Measurements from ENCODE around the gene PRPSAP1.
"Not testable (repeated sequence)": the region's sequence is repeated elsewhere in the genome, so short reads cannot be mapped to it uniquely, and the experiment has no call there.

PRPSAP1 gene

DNA sequence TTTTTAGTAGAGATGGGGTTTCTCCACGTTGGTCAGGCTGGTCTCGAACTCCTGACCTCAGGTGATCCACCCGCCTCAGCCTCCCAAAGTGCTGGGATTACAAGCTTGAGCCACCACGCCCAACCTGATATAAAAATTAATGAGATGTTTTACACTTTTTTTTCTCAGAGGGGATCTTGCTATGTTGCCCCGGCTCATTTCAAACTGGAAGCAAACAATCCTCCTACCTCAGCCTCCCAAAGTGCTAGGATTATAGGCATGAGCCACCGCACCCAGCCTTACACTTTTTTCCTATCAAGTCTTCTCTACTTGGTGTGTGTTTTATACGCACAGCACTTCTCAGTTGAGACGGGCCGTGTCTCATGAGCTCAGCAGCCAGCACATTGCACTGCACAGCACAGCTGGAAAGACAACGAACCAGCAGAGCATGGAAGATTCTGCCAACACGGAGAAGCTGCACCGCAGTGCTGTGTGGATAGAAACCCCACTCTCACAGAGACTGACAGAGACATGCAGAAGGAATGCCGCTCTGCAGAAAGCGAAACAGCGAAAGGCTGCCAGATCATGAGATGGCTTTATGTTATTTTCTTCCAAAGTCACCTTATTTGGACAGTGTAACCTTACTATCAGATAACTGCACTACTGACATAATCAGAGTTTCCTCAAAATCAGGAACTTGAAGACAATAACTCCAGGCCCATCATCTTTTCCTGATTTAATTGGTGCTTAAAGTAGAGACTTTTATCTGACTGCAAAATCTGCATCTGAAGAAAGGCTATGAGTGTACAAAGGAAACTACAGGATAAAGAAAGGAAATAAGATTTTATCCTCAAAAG lies 39.1 kb downstream of the PRPSAP1 start:
- DNase-seq = no peak

DNA sequence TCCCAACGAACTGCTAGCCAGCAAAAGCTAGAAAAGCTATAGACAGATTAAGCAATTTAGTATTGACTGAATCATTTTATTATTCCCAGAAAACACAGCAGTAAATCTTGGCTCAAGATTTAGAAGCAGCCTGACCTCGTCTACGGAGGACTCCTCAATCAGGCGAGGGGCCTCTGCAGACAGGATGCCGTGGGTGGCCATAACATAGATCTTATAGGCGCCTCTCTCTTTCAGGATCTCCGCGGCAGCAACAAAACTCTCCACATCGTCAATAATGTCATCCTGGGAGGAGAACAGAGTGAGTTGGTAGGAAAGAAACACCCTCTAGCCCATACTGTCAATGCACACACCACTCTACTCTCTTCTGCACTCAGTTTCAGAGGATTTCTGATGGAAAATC lies 41.0 kb downstream of the PRPSAP1 start:
- no peak for DNase-seq

DNA sequence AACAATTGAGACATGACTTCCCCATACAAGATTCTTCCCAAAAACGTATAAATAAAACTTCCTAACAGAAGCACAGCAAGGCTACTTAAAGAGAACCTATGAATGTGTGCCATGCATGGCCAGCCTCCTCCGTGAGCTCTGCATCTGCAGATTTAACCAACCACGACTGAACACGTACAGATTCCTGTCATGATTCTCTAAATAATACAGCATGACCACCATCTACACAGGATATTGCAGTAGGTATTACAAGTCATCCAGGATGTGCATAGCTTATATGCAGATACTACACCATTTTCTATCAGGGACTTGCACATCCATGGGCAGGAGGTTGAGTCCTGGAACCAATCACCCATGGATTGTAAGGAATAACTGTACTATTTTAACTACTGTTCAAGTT lies 44.3 kb downstream of the PRPSAP1 start:
- DNase-seq = no peak

DNA sequence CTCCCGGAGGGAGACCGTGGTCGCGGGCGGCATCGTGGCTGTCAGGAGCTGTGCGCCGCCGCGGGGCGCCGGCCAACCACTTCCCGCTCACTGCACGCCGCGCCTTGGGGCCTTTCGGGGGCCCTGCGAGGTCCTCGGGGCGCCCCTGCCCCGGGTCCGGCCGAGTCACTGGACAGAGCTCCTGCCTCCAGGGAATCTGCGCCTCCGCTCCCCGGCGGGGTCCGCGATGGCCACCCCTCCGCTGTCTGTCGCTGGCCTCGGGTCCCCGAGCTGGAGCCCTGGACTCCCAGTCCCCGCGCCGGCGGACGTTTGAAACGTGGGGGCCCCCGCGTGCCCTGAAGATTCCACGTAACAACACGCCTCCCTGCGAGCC lies 45.8 kb downstream of the PRPSAP1 start, which contains the start of gene QRICH2:
Gene QRICH2, minus strand, starts transcription at position 311 of the 373 bp plus-strand sequence. Its CDS starts 278 bp downstream, at position 33.
- no peak for DNase-seq

DNA sequence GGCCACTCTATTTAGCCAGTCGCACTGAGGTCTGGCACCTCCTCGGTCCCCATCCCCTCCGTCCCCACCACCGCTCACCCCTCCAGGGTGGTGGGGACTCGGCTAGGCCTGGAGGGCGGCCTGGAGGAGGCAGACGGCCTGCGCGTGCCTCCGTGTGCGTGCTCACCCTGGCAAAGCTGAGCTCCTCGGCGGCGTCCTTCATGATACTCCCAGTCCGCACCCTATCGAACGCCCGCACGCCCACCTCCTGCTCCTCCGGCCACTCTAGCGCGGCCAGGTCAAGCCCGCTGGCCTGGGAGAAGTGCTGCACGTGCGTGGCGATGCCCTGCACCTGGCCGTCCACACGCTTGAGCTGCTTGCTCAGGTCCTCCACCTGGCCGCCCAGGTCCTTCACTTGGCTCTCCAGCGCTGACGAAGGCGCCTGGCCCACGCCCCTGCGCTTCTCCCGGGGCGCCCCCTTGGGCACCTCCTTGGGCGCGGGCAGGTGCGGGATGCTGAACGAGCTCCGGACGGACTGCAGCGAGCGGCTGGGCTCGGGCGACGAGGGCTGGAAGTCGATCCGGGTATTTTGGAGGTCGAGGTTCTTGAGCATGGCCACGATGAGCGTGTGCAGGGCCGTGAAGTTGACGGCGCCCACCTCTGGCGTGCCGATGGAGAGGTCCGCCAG lies 46.3 kb downstream of the PRPSAP1 start:
- no peak for DNase-seq

DNA sequence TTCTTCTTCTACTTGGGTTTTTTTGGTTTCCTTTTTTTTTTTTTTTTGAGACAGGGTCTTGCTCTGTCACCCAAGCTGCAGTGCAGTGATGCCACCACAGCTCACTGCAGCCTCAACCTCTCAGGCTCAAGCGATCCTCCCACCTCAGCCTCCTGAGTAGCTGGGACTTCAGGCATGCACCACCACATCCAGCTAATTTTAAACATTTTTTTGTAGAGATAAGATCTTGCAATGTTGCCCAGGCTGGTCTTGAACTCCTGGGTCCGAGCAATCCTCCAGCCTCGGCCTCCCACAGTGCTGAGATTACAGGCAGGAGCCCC lies 48.6 kb downstream of the PRPSAP1 start:
- not testable (repeated sequence) for DNase-seq

DNA sequence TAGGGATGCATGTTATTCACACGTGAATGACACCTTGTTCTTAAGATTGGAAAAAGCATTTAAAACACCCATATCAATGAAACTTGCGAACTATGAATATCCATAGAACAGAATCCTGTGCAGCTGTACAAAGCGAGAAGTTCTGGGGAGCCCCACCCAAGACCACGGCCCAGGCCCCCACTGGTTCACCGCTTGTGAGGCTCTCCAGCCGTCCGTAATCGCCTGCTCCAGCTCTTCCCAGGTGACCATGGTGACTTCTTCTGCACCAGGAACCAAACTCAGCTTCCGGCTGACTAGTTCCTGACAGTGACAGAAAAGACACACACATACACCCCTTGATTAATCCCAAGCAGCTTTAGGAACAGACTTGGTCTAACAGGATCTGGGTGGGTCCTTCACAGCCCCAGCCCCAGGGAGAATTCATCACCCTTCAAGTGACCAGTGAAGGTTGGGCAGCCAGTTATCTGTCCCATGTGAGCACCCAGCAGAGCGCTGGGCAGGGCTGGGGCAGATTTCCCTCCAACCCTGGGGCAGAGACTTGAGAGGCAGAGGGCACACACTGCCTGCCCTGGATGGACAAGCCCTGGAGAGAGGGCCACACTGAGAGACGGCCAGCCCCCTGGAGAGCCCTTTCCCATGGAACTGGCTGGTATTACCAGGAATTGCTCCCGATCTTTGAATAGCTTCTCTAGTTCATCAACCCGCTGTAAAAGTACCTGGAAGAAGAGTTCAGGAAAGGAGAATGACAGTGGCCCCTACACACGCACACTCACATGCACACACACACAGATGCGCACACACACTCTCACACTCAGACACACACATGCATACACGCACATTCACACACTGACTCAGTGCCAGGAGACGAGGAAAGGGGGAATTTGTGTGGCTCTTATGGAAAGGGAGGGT lies 49.2 kb downstream of the PRPSAP1 start:
- no peak for DNase-seq

DNA sequence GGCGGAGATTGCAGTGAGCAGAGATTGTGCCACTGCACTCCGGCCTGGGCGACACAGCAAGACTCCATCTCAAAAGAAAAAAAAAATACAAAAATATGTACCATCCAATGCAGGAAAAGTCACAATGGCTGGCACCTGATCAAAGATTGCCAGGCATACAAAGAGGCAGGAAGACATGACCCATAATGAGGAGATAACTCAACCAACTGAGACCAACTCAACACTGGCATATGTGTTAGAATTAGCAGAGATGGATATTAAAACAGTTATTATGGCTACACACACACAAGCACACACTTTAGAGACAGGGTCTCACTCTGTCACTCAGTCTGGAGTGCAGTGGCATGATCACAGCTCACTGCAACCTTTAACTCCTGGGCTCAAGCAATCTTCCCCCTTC lies 56.3 kb downstream of the PRPSAP1 start:
- DNase-seq = no peak

DNA sequence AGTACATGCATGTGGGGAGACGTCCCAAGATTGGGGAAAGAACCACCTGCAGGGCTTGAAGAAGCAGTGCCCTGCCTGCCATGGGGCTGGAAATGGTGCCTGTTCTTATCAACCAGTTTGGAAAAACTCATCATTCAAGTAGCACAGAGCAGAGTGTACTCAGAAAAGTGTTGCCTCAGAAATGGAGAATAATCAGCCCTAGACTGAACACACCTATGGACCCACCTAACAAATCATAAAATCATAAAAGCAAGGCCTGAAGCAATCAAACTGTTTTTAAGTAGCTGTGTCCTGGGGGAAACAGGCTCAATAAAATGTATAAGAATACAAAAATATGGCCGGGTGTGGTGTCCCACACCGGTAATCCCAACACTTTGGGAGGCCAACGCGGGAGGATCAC lies 56.8 kb downstream of the PRPSAP1 start:
- no peak for DNase-seq

DNA sequence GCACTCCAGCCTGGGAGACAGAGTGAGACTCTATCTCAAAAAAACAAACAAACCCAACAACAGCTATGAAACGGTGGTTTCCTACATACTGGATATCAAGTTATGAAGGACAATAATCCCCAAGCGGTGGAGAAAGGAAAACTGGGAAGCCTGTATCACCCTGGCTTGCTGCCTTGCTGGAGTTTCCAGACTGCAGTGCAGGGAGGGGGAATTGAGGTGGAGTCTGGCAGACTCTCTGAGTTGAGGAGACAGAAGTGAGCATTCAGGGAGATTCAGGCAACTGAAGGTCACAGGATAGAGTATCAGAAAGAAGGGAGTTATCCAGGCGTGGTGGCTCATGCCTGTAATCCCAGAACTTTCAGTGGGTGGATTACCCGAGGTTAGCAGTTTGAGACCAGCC lies 57.5 kb downstream of the PRPSAP1 start:
- no peak for DNase-seq

DNA sequence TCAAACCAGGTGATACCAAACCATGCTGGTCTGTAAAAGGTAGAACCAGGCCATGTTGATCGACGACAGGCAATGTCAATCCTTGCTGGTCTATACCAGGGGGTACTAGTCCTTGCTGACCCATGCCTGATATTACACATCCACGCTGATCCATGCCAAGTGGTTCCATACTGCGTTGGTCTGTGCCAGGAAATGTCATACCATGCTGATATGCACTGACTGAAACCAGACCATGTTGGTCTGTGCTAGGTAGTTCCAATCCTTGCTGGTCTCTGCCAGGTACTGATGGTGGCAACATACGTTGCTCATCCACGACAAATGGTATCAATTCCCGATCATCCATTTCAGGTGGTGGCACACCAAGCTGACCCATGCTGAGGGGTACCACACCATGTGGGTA lies 60.6 kb downstream of the PRPSAP1 start:
- no peak for DNase-seq

DNA sequence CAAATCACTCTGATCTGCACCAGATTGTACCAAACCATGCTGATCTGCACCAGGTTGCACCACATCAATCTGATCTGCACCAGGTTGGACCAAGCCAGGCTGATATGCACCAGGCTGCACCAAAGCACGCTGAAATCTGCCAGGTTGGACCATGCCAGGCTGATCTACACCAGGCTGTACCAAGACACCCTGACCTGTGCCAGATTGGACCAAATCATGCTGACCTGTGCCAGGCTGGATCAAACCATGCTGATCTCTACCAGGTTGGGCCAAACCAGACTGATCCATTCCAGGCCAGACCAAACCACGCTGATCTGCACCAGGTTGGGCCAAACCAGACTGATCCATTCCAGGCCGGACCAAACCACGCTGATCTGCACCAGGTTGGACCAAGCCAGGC lies 61.1 kb downstream of the PRPSAP1 start:
- DNase-seq = no peak

DNA sequence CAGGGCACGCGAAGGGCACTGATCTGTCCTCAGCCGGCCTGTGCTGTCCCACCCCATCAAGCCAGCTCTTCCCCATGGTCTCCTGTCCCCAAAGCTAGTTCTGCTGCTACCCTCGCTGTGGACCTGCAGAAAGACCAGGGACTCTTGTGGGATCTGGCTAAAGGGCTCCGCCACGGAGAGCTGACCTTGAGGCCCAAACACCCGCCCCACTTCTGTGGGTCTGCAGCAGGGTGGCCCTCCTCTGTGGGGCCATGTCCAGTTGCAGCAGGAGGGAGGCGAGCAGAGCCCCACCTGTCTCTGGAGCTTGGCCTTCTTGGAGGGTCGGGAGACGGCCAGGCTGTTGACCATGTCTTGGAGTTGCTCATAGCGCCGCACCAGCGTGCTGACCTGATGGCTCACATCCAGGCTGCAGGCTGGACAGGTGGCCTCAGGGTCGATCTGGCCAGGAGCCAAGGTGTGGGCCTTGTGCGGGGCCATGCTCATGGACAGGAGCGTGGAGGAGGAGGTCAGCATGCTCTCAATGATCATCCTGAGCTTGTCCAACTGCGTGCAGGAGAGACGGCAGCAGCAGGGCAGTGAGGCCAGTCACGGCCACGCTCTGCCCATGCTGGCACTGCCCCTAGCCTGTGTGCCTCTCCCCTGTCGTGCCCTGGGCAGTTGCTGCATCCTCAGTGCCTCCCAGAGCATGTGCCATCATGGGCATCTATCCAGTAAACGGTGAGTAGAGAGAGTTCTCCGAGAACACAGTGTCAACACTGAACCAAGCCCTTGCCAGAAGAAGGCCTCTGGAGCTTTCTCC lies 71.9 kb downstream of the PRPSAP1 start:
- no peak for DNase-seq

DNA sequence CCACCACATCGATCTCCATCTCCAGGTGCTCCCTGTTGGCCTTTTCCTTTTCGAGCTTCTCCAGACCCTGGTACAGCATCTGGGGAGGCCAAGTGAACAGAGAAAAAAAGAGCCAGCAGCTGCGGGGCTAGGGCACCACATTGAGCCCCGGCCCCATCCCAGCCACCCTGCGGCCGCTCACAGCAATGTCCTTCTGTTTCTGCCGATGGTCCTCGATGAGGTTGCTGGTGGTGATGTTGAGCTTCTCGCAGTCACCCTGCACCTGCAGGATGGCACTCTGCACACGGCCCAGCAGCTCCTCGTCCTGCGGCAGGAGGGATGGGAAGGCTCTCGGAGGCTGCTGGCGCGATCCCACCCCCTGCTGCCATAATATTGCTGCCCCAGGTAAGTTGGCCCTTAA lies 73.1 kb downstream of the PRPSAP1 start:
- DNase-seq = no peak

DNA sequence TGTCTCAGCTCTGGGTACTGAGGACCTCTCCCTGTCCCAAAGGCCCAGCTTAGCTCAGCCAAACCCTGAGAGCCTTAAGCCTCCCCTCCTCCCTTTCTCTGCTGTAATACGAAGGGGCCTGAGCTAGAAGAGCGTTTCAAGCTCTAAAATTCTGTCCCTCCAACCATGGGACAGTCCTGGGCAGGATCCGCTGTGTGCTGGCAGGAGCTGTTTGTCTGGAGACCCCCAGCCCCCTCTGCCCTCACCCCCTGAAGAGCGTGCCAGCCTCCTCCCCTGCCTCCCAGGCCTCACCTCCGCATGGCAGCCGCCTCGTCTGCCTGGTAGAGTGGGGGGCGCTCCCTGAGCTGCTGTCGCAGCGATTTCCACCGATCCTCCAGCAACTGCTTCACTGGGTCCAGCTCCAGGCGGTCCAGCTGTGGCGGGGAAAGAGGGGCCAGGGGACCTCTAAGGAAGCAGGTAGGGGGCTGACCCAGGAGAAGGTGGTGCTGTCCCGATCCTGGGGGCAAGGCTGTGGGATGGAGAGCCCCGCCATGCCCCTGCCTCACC lies 73.9 kb downstream of the PRPSAP1 start:
- DNase-seq = no peak

DNA sequence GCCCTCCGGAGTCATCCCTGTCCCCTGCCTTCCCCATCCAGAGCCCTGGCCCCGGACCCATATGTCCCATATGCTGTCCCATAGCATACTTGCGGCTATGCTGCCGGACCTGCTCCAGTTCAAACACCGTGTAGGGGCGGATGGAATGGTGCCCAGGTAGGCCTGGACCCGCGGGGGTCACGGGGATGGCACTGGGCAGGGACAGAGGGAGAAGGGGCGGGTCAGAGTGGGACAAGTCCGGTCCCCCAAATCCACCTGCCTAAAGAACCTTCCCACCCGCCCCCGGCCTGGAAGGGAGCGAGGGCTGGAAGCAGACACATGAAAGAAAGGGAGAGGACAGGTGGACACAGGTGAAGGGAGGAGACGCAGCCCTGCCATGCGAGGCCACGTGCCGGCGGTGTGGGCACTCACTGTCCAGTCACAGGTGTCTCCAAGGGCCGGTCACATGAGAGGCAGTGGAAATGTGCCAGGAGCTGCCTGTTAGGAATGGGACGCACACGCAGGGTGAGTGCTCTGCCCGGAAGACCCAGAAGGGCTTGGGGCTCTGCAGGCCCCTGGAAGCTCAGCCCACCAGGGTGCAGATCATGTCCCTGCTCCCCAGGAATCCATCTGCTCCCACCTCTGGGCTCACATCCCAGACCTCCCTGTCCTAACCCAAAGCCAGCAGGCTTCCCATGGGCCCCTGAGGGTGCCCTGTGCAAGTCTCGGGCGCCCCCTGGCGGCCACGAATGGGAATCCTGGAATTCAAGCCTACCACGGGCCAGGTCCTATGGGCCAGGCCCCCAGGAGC lies 74.6 kb downstream of the PRPSAP1 start:
- DNase-seq = peak; percentile 81 to 88

DNA sequence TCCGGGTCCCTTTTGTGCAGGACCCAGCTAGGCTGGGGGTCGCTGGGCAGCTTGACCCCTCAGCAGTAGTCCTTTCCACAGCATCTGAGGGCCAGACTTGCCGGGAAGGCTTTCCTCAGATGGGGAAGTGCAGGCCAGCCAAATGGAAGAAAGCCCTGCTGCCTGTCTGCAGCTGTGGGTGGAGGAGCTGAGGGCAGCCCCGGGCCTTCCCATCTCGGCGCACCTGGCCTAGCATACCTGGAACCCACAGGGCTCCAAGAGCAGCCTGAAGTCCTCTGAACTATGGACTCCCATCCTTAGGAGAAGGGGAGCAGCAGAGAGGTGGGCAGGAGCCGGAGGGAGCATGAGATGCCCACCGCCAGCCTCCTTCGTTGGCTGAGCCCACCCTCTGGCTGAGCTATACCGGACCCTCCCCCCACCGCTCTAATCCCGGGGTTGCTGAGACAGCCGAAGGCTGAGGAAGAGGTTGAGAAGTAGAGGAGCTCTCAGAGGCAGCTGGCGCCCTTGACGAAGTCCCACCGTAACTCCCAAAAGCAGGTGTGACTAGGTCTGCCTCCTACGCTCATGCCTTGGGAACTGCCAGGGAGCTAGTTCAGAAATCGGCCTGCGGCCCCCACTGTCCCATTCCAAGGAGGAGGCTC lies 75.3 kb downstream of the PRPSAP1 start:
- DNase-seq = no peak

DNA sequence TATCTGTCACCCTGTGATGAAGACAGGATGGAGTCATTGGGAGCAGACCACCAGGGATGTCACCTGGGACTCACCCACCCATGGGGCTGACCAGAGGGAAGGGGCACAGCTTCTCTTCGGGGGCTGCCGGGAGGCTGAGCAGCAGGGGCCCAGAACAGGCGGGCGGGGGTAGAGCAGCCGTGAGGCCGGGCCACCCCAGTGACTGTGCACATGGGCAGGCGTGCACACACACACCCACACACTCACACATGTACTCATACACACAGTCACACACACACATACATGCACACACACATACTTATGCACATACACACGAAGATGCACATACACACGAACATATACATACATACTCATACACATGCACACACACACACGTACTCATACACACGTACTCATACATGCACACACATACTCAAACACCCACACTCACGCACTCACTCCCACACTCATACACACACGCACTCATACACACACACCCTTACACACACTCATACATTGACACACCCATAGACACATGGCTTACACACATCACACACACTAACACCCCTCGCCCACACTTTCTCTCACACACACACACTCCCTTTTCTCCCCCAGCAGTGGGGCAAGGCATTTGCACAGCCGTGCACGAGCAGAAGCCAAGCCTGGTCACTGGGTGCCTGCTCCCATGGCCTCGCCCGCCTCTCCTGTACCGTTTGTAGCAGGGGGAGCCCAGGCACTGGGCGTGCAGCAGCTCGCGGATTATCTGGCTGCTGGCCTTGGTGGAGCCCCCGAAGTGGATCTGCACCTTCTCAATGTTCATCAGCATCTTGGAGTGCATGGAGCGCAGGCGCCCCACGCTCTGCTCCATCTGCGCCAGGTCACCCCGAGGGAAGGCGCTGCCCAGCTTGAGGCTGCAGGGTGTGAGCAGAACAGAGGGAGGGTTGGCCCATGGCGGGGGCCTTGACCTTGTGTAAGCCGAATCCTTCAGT lies 76.1 kb downstream of the PRPSAP1 start:
- no peak for DNase-seq

DNA sequence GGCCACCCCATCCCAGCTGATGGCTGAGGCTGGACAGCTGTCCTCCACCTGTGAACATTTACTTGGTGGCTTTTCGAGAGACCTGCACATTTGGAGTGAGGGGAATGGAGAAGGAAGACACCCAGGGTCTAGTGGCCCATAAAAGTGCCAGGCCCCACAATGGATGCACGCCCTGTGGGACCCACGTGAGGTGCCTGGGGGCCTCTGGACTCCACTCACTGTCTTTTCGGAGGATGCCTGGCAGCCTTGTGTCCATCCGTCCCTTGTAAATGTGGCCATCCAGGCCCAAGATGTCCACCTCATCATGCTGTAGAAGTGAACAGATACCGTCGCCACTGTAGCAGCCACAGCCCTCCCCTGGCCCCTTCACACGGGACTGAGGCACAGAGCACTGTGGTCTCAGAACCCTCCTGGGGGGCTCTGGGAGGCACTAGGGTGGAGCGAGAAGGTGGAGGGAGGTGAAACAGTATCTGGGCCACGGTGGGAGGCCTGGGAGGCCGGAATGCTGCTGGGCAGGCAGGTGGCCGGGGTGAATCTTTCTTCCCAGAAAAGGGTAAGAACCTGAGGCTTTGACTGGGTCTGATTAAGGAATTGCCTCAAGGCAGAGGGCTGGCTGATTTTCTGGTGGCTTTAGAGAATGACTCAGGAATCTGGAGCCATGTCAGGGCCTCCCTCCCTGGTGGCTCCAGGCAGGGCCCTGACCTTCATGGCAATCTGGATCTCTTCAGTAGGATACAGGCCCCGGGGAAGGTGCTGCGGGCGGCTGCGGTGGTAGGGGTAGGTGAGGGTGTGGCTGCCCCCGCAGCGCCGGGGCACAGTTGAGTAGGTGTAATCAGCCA lies 77.0 kb downstream of the PRPSAP1 start:
- DNase-seq = no peak
